Endothelial cell (in vitro differentiated cells): ENCODE data around the gene POMT2. TPM values are rescaled to one million over a fixed set of nuclear protein-coding genes. Genes with fewer than 3 reads are reported as not detected.
"Not testable (repeated sequence)": the region's sequence is repeated elsewhere in the genome, so short reads cannot be mapped to it uniquely, and the experiment has no call there.

ENCODE experiments used
- DNase-seq: peaks from one replicate; pipeline ENCODE4 v3.0.0; 2021; ENCODE audit warnings: low spot score
- H3K27ac Mint-ChIP-seq: one replicate; pipeline ENCODE4 v1.8.0; 2021; ENCODE audit warnings: mixed read lengths, inconsistent platforms; ENCODE audit not compliant: unreplicated experiment
- H3K27me3 Mint-ChIP-seq: one replicate; pipeline ENCODE4 v1.8.0; 2021; ENCODE audit warnings: mild to moderate bottlenecking, moderate library complexity, mixed read lengths, inconsistent platforms; ENCODE audit not compliant: unreplicated experiment
- H3K36me3 Mint-ChIP-seq: one replicate; pipeline ENCODE4 v1.8.0; 2021; ENCODE audit warnings: mild to moderate bottlenecking, low read depth, mixed read lengths, inconsistent platforms; ENCODE audit not compliant: unreplicated experiment
- H3K4me1 Mint-ChIP-seq: one replicate; pipeline ENCODE4 v1.8.0; 2021; ENCODE audit warnings: mild to moderate bottlenecking, mixed read lengths, inconsistent platforms; ENCODE audit not compliant: unreplicated experiment
- H3K4me3 Mint-ChIP-seq: one replicate; pipeline ENCODE4 v1.8.0; 2021; ENCODE audit warnings: mild to moderate bottlenecking, mixed read lengths, inconsistent platforms; ENCODE audit not compliant: unreplicated experiment
- H3K9me3 Mint-ChIP-seq: one replicate; pipeline ENCODE4 v1.8.0; 2021; ENCODE audit warnings: mixed read lengths, inconsistent platforms; ENCODE audit not compliant: unreplicated experiment
- CTCF ChIP-seq: fragments of 200-600 bp; sonication (generic); IDR thresholded peaks from one replicate; pipeline ENCODE4 v1.5.0; 2021; ENCODE audit warnings: antibody characterized with exemption; ENCODE audit not compliant: unreplicated experiment
- total RNA-seq: library from RNA; stranded (reverse); fragmentation: NEBNext Ultra II Directional; extraction: Animal tissue kit (Norgen Biotek cat#: 25700); gene quantifications from one replicate; pipeline ENCODE4 v1.2.1, GENCODE V29; 2021; ENCODE audit not compliant: unreplicated experiment

Gene POMT2
- total RNA-seq, 1 donor from 2014 or later: 33.8 TPM

GRCh38 chr14:77290705-77291104 is 30.0 kb downstream of the POMT2 start:
- no peak overlapping the region for H3K27ac Mint-ChIP-seq
- no peaks in the 10 kb centered on the region for H3K9me3 Mint-ChIP-seq
- no peaks in the 10 kb centered on the region for H3K27me3 Mint-ChIP-seq
- H3K4me3 Mint-ChIP-seq: no peak overlapping the region
- peaks cover 5% of the 10 kb centered on the region for H3K36me3 Mint-ChIP-seq
- peak; percentile 23 for TF ChIP-seq CTCF
- no peak for DNase-seq
- H3K4me1 Mint-ChIP-seq: no peaks in the 10 kb centered on the region

- Mint-ChIP-seq H3K9me3 (no peaks in the 10 kb centered on the region), H3K4me1 (peaks cover 2% of the 10 kb centered on the region), H3K27me3 (no peaks in the 10 kb centered on the region), H3K27ac (no peak overlapping the region), H3K4me3 (no peak overlapping the region), H3K36me3 (peaks cover 13% of the 10 kb centered on the region)
- TF ChIP-seq CTCF: no peak
- DNase-seq: no peak
Measured at GRCh38 chr14:77286576-77286975, 34.1 kb downstream of the POMT2 start.

GRCh38 chr14:77284466-77284865 is 36.2 kb downstream of the POMT2 start:
- peak overlapping the region; percentile 1 for H3K4me3 Mint-ChIP-seq
- peaks cover 10% of the 10 kb centered on the region for H3K36me3 Mint-ChIP-seq
- H3K27ac Mint-ChIP-seq: no peak overlapping the region
- peaks cover 7% of the 10 kb centered on the region for H3K4me1 Mint-ChIP-seq
- no peaks in the 10 kb centered on the region for H3K9me3 Mint-ChIP-seq
- no peak for DNase-seq
- peaks cover 2% of the 10 kb centered on the region for H3K27me3 Mint-ChIP-seq
- TF ChIP-seq CTCF: no peak

GRCh38 chr14:77284066-77284465 is 36.6 kb downstream of the POMT2 start:
- TF ChIP-seq CTCF: no peak
- Mint-ChIP-seq H3K27ac (no peak overlapping the region), H3K9me3 (no peaks in the 10 kb centered on the region), H3K27me3 (peaks cover 6% of the 10 kb centered on the region), H3K4me1 (peaks cover 7% of the 10 kb centered on the region), H3K36me3 (peaks cover 12% of the 10 kb centered on the region), H3K4me3 (peak overlapping the region; percentile 1)
- no peak for DNase-seq

GRCh38 chr14:77281852-77282410 is 38.8 kb downstream of the POMT2 start:
- peaks cover 7% of the 10 kb centered on the region for H3K27me3 Mint-ChIP-seq
- DNase-seq: no peak
- no peak for TF ChIP-seq CTCF
- peaks cover 15% of the 10 kb centered on the region for H3K36me3 Mint-ChIP-seq
- no peak overlapping the region for H3K27ac Mint-ChIP-seq
- no peak overlapping the region for H3K4me3 Mint-ChIP-seq
- H3K4me1 Mint-ChIP-seq: peaks cover 7% of the 10 kb centered on the region
- H3K9me3 Mint-ChIP-seq: no peaks in the 10 kb centered on the region

GRCh38 chr14:77280921-77281320 is 39.8 kb downstream of the POMT2 start:
- H3K27ac Mint-ChIP-seq, H3K4me1 Mint-ChIP-seq, DNase-seq, H3K27me3 Mint-ChIP-seq, H3K4me3 Mint-ChIP-seq, H3K9me3 Mint-ChIP-seq: not testable (repeated sequence)
- H3K36me3 Mint-ChIP-seq: peaks cover 15% of the 10 kb centered on the region
